Activated B cell treated with CpG ODN at 0.5 μM for 24 hours (primary cell): ENCODE measurements around the gene B3GNT9. TPM values are rescaled to one million over a fixed set of nuclear protein-coding genes. Genes with fewer than 3 reads are reported as not detected.

Experiments
- ATAC-seq: fragments of 200-7000 bp; cut with Tn5 transposase; one replicate; pipeline ENCODE4 v1.10.0; 2021; ENCODE audit warnings: low read depth, mild to moderate bottlenecking, moderate library complexity
- CTCF ChIA-PET: fragments of 350-600 bp; sonication (Branson Sonifier 250); formaldehyde crosslinking; loops from one replicate; lab custom pipeline; 2021; ENCODE audit warnings: antibody characterized with exemption; lab: Charles Lee
- POLR2A ChIA-PET: fragments of 350-600 bp; sonication (Branson Sonifier 250); formaldehyde crosslinking; loops from one replicate; lab custom pipeline; 2021; ENCODE audit warnings: antibody characterized with exemption; lab: Charles Lee
- DNase-seq: peaks from one replicate; pipeline ENCODE4 v3.0.0; 2022
- H3K27ac Mint-ChIP-seq: one replicate; pipeline ENCODE4 v1.8.0; 2020; ENCODE audit warnings: mixed read lengths
- H3K27me3 Mint-ChIP-seq: one replicate; pipeline ENCODE4 v1.8.0; 2021; ENCODE audit warnings: mixed read lengths
- H3K36me3 Mint-ChIP-seq: one replicate; pipeline ENCODE4 v1.8.0; 2021; ENCODE audit warnings: low read depth, mixed read lengths
- H3K4me1 Mint-ChIP-seq: one replicate; pipeline ENCODE4 v1.8.0; 2021; ENCODE audit warnings: mixed read lengths
- H3K4me3 Mint-ChIP-seq: one replicate; pipeline ENCODE4 v1.8.0; 2020; ENCODE audit warnings: mild to moderate bottlenecking, mixed read lengths
- H3K9me3 Mint-ChIP-seq: one replicate; pipeline ENCODE4 v1.8.0; 2020; ENCODE audit warnings: mixed read lengths
- CTCF ChIP-seq: fragments of 200-600 bp; IDR thresholded peaks from one replicate; pipeline ENCODE4 v1.8.0; 2022; ENCODE audit warnings: antibody characterized with exemption, mild to moderate bottlenecking
- intact Hi-C: fragments of 100-400 bp; cut with micrococcal nuclease; formaldehyde crosslinking; loops from one replicate; pipeline ENCODE4 v1.15.1; 2024
- total RNA-seq: library from RNA; stranded (reverse); gene quantifications from 2 replicates; pipeline ENCODE4 v1.2.3, GENCODE V29; 2022

B3GNT9 gene
- total RNA-seq, 1 donor from 2014 or later = 0.93 TPM

GRCh38 chr16:67148221-67148620 is 2.6 kb downstream of the B3GNT9 start:
- H3K4me1 Mint-ChIP-seq = peaks cover 10% of the 10 kb centered on the region
- TF ChIP-seq CTCF = no peak
- ATAC-seq = no peak
- H3K27me3 Mint-ChIP-seq = peaks cover 17% of the 10 kb centered on the region
- DNase-seq = no peak
- peaks cover 46% of the 10 kb centered on the region for H3K36me3 Mint-ChIP-seq
- H3K4me3 Mint-ChIP-seq = no peak overlapping the region
- no peak overlapping the region for H3K27ac Mint-ChIP-seq
- intact Hi-C loops = no loop called here
- H3K9me3 Mint-ChIP-seq = no peaks in the 10 kb centered on the region
- CTCF ChIA-PET = no interaction called here
- POLR2A ChIA-PET = no interaction called here

- H3K36me3 Mint-ChIP-seq = peaks cover 52% of the 10 kb centered on the region
- no peak overlapping the region for H3K4me3 Mint-ChIP-seq
- no peaks in the 10 kb centered on the region for H3K9me3 Mint-ChIP-seq
- H3K4me1 Mint-ChIP-seq = peaks cover 5% of the 10 kb centered on the region
- TF ChIP-seq CTCF = no peak
- H3K27ac Mint-ChIP-seq = no peak overlapping the region
- ATAC-seq (no peak), DNase-seq (no peak)
- POLR2A ChIA-PET = no interaction called here
- intact Hi-C loops = no loop called here
- peaks cover 17% of the 10 kb centered on the region for H3K27me3 Mint-ChIP-seq
- CTCF ChIA-PET = no interaction called here
Observed at GRCh38 chr16:67147437-67148140, 3.2 kb downstream of the B3GNT9 start.

- Mint-ChIP-seq H3K4me1 (peaks cover 5% of the 10 kb centered on the region), H3K27ac (no peak overlapping the region), H3K36me3 (peaks cover 58% of the 10 kb centered on the region), H3K9me3 (no peaks in the 10 kb centered on the region), H3K4me3 (no peak overlapping the region), H3K27me3 (peaks cover 17% of the 10 kb centered on the region)
- DNase-seq = no peak
- TF ChIP-seq CTCF = no peak
- ATAC-seq = no peak
- ChIA-PET POLR2A (no interaction called here), CTCF (no interaction called here)
- intact Hi-C loops = no loop called here
Observed at GRCh38 chr16:67146523-67147357, 4.1 kb downstream of the B3GNT9 start.

- no peaks in the 10 kb centered on the region for H3K9me3 Mint-ChIP-seq
- TF ChIP-seq CTCF = no peak
- no peak overlapping the region for H3K4me3 Mint-ChIP-seq
- ChIA-PET POLR2A (no interaction called here), CTCF (no interaction called here)
- no peaks in the 10 kb centered on the region for H3K4me1 Mint-ChIP-seq
- H3K27me3 Mint-ChIP-seq = peaks cover 13% of the 10 kb centered on the region
- intact Hi-C loops = no loop called here
- H3K36me3 Mint-ChIP-seq = peaks cover 68% of the 10 kb centered on the region
- ATAC-seq = no peak
- no peak overlapping the region for H3K27ac Mint-ChIP-seq
- DNase-seq = no peak
Observed at GRCh38 chr16:67145746-67146145, 5.1 kb downstream of the B3GNT9 start.

GRCh38 chr16:67144943-67145342 is 5.9 kb downstream of the B3GNT9 start:
- DNase-seq (no peak), ATAC-seq (no peak)
- ChIA-PET POLR2A (no interaction called here), CTCF (no interaction called here)
- no peak overlapping the region for H3K4me3 Mint-ChIP-seq
- no peaks in the 10 kb centered on the region for H3K9me3 Mint-ChIP-seq
- intact Hi-C loops = no loop called here
- H3K27me3 Mint-ChIP-seq = peaks cover 13% of the 10 kb centered on the region
- H3K27ac Mint-ChIP-seq = no peak overlapping the region
- H3K36me3 Mint-ChIP-seq = peaks cover 76% of the 10 kb centered on the region
- TF ChIP-seq CTCF = no peak
- no peaks in the 10 kb centered on the region for H3K4me1 Mint-ChIP-seq
